ENCODE data around the gene CLCN1.

CLCN1 gene

GRCh38 chr7:143315776-143316175 lies at the start of gene CLCN1:
Gene CLCN1, plus strand, starts transcription at chr7:143316111. Its CDS starts 102 bp downstream, at chr7:143316213.
- ChIA-PET CTCF (interaction anchor here (0.6 kb wide), 2 partner anchors 56 to 1863 kb away, joined by 4 read pairs; no protein-coding TSS in a partner anchor), POLR2A (ENCODE audit: low non-redundant PET) (no interaction called here)
- no peak for DNase-seq (ENCODE audit: low spot score)
- H3K27ac ChIP-seq: no peak within 1 kb of the TSS
- TF ChIP-seq CTCF (conservative IDR thresholded peaks at IDR 0.05; ENCODE audit: low read depth): no peak

- ChIA-PET CTCF (interaction anchor here (0.5 to 0.6 kb wide), 2 partner anchors 22 to 111 kb away, joined by 3 to 8 read pairs; no protein-coding TSS in a partner anchor), POLR2A (ENCODE audit: low non-redundant PET) (no interaction called here)
- no peak for DNase-seq (ENCODE audit: low spot score)
- no peak for TF ChIP-seq CTCF (conservative IDR thresholded peaks at IDR 0.05; ENCODE audit: low read depth)
- H3K27ac ChIP-seq: no peak overlapping the region
These were observed 46.7 kb upstream of the CLCN1 start for GRCh38 chr7:143269251-143269650.

GRCh38 chr7:143271240-143271639 lies 44.7 kb upstream of the CLCN1 start:
- H3K27ac ChIP-seq: no peak overlapping the region
- TF ChIP-seq CTCF (conservative IDR thresholded peaks at IDR 0.05; ENCODE audit: low read depth): no peak
- no peak for DNase-seq (ENCODE audit: low spot score)
- POLR2A ChIA-PET (ENCODE audit: low non-redundant PET): no interaction called here
- CTCF ChIA-PET: no interaction called here

- CTCF ChIA-PET: no interaction called here
These were observed 43.0 kb upstream of the CLCN1 start for GRCh38 chr7:143272871-143273270.

GRCh38 chr7:143279186-143280098 lies 36.5 kb upstream of the CLCN1 start:
- POLR2A ChIA-PET (ENCODE audit: low non-redundant PET): no interaction called here
- no peak for DNase-seq (ENCODE audit: low spot score)
- H3K27ac ChIP-seq: no peak overlapping the region
- no peak for TF ChIP-seq CTCF (conservative IDR thresholded peaks at IDR 0.05; ENCODE audit: low read depth)
- CTCF ChIA-PET: no interaction called here

More at GRCh38 chr7:143272871-143273270, 43.0 kb upstream of the CLCN1 start:
- POLR2A ChIA-PET (ENCODE audit: low non-redundant PET): no interaction called here
- no peak for DNase-seq (ENCODE audit: low spot score)
- H3K27ac ChIP-seq: no peak overlapping the region
- TF ChIP-seq CTCF (conservative IDR thresholded peaks at IDR 0.05; ENCODE audit: low read depth): no peak

GRCh38 chr7:143280160-143280559 lies 35.8 kb upstream of the CLCN1 start:
- TF ChIP-seq CTCF (conservative IDR thresholded peaks at IDR 0.05; ENCODE audit: low read depth): no peak
- H3K27ac ChIP-seq: no peak overlapping the region
- ChIA-PET CTCF (interaction anchor here (0.6 kb wide), 1 partner anchor 222 kb away, joined by 3 read pairs; no protein-coding TSS in a partner anchor), POLR2A (ENCODE audit: low non-redundant PET) (no interaction called here)
- no peak for DNase-seq (ENCODE audit: low spot score)

Data from RWPE1 (cell line).